ENCODE measurements around the gene CTTNBP2NL.

GRCh38 chr1:112507921-112508277 lies 111.9 kb downstream of the CTTNBP2NL start:
- TF ChIP-seq CTCF (IDR thresholded peaks at IDR 0.05) (no peak), POLR2AphosphoS5 (IDR thresholded peaks at IDR 0.05) (no peak), POLR2A (IDR thresholded peaks at IDR 0.05) (no peak)

Data from upper lobe of left lung (tissue), 4 donors.